Stimulated activated CD4-positive, alpha-beta T cell treated with anti-CD3 and anti-CD28 coated beads, TNF-alpha, amount 100 ng/mL, for 48 hours (primary cell): ENCODE measurements around the gene LGMN.
"Not testable (repeated sequence)": the region's sequence is repeated elsewhere in the genome, so short reads cannot be mapped to it uniquely, and the experiment has no call there.

ENCODE experiments used
- DNase-seq, 3 donors: peaks; one replicate each; pipeline ENCODE4 v3.0.0-alpha.2; 2020; ENCODE audit warnings: low read depth in 3 of 3

The LGMN gene

DNA sequence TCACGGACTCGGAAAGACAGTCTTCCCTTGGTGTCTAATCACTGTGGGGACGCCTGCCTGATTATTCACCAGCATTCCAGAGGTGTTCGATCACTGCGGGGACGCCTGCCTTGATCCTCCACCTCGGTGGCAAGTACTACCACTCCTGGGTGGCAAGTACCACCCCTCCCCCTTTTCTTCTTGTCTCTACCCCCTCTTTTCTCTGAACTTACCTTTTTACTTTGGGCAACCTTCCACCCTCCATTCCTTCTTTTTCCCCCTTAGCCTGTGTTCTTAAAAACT lies 12.0 kb upstream of the LGMN start:
- DNase-seq, result no peak

DNA sequence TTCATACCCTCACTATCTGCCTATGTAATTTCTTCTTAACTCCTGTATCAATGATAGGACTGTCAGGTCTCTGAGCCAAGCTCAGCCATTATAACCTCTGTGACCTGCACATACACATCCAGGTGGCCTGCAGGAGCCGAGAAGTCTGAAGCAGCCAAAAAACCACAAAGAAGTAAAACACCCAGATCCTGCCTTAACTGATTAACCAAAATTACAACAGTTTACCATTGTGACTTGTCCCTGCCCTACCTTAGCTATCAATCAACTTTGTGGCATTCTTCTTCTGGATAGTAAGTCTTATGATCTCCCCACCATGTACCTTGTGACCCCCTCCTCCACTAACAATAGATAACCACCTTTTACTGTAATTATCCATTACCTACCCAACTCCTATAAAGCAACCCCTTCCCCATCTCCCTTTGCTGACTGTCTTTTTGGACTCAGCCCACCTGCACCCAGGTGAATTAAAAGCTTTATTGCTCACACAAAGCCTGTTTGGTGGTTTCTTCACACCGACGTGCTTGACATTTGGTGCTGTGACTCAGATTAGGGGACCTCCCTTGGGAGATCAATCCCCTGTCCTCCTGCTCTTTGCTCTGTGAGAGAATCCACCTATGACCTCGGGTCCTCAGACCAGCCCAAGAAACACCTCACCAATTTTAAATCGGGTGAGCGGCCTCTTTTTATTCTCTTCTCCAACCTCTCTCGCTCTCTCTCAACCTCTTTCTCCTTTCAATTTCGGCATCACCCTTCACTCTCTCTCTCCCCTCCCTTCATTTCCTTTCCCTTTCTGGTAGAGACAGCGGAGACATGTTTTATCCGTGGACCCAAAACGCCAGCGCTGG lies 11.5 kb upstream of the LGMN start:
- peak in 1 of 3 donors; percentile 18 for DNase-seq

DNA sequence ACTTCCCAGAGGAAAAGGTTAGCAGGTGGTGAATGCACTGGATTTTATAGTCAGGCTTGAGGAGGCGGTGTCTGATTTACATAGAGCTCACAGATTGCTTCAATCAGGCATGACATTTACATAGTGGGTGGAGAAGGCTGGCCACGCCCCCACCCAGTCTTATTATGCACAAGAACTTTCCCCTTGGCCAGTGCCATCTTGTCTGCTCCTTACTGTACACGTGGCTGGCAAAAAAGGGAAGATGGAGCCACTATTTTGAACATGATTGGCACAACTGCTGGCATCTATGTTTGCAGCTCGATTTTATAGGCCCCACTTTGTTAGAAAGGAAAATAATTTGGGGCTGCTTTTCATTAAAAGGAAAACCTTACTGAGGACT lies 10.9 kb upstream of the LGMN start:
- peak in 1 of 3 donors; percentile 8 for DNase-seq

DNA sequence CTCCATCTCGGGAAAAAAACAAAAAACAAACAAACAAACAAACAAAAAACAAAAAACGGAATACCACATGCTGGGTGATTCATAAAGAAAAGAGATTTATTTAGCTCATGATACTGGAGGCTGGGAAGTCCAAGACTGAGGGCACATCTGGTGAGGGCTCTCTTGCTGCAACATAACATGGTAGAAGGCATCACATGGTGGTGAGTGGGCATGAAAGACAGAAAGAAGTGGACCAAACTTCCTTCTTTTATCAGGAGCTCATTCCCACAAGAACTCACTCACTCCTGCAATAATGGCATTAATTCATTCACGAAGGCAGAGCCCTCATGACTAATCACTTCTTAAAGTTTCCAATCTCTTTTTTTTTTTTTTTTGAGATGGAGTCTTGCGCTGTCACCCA lies 8.0 kb upstream of the LGMN start:
- DNase-seq, result no peak

DNA sequence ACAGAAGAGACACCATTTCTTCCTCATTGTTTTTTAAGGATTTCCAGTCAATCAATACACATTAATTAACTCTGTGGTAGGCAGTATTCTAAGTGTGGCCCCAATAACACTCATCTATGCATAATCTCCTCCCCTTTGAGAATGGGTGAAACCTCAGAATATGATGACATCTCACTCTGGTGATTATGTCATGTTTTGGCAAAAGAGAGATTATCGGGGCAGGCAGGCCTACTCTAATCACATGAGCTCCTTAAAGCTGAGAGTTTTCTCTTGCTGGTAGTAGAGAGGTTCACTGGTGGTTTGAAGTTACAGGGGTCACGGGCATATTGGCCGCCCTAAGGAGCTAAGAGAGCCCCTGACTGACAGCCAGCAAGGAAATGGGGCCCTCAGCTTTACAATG lies 7.1 kb upstream of the LGMN start:
- no peak for DNase-seq

DNA sequence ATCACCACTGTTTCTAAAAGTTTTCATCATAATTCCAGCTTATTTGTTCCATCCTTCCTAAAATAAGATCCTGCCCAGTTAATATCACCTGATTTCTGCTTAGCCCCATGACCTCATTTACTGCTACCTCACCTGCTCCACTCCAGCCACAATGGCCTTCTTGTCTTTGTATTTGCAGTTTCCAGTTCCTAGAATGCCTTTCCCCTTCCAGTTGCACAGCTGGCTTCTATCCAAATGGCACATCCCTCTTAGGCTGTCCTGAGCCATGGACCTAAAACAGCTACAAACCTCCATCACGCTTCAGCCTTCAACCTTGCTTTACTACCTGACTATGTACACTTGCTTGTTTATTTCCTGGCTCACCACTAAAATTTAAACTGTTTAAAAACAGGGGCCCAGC lies 6.5 kb upstream of the LGMN start:
- DNase-seq, result no peak

DNA sequence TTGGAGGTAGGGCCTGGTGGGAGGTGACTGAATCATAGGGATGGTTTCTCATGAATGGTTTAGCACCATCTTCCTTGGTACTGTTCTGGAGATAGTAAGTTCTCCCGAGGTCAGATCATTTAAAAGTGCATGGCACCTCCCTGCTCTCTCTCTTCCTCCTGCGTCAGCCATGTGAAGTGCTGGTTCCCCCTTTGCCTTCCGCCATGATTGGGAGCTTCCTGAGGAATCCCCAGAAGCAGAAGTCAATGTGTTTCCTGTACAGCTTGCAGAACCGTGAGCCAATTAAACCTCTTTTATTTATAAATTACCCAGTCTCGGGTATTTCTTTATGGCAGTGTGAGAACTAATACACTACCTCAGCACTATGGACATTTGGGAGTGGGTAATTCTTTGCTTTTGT lies 4.8 kb upstream of the LGMN start:
- DNase-seq, result no peak

DNA sequence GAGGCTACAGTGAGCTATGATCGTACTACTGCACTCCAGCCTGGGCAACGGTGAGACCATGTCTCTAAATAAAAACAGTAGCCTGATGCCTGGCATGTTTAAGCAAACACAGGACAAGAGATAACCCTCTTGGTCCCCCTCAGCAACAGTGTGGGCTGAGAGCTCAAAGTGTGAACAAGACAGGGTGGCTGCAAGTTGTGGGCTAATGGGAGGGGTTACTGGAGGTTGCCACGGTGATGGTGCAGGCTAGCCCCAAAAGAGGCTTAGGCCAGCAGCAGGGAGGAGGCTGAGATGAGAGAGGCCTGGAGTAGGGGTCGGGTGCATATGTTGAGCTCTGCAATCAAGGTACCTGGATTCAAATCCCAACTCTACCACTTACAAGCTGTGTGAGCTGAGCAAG lies 3.4 kb upstream of the LGMN start:
- no peak for DNase-seq

DNA sequence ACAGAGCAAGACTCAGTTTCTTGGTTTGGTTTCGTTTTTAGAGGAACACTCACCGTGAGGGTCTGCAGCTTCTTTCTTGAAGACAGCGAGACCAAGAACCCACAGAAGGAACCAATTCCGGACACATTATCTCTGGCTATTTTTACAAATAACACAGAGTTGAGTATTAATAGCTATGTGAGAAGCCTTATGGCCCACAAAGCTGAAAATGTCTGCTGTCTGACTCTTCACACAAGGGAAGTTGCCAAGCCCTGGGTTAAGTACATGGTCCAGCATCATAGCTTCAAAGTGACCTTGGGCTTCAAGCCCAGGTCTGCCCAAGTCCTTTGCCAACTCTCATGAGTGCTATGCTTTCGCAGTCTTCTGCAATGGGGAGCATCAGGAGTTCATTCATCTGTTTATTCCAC lies 2.6 kb upstream of the LGMN start:
- no peak for DNase-seq

DNA sequence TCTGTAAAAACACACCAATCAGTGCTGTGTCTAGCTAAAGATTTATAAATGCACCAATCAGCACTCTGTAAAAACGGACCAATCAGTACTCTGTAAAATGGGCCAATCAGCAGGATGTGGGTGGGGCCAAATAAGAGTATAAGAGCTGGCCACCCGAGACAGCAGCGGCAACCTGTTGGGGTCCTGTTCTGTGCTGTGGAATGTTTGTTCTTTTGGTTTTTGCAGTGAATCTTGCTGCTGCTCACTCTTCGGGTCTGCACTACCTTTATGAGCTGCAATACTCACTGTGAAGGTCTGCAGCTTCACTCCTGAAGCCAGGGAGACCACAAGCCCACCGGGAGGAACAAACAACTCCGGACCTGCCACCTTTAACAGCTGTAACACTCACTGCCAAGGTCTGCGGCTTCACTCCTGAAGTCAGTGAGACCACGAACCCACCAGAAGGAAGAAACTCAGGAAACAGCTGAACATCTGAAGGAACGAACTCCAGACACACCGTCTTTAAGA lies 1.8 kb upstream of the LGMN start:
- not testable (repeated sequence) for DNase-seq

DNA sequence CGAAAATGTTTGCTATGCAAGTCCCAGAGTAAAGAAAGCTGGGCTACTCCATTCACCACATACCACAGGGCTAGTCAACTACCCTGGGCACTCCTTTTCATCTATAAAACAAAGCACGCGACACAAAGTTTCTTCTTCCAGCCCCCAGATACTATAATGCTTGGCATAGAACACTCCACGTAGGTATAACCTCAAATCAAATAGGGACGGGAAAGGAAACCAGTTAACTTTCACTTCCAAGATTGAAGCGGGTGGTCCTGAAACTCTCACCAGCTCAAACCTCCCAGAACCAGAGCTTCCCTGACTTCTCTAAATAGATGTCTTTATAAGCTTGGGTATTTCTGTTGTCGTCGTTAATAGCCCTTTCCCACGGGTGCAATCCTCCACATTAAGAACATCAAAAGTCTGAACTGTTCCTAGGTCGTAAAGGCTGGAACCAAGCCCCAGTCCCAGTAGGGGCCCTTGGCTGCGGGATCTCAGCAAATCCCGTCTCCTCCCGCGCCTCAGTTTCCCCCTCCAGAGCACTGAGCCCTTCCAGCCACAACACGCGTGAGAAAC lies 647 bp downstream of the LGMN start:
- no peak for DNase-seq

DNA sequence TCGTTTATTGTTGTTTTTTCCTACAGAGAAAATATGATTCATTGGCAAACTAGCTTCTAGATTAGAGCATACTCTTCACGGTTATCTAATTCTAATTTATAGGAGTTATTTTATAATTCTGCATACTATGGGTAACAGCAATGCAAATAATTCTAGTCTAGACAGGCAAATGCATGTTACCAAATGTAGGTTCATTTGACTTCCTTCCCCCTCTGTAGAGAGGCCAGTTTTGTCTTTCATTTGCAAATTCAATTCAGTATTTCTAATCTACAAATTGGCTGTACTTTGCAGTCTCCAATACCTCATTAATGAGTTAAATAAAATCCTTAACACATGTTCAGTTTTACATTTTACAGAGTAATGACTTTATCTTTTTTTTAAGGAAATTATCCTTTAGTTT lies 4.2 kb downstream of the LGMN start:
- DNase-seq, result no peak

DNA sequence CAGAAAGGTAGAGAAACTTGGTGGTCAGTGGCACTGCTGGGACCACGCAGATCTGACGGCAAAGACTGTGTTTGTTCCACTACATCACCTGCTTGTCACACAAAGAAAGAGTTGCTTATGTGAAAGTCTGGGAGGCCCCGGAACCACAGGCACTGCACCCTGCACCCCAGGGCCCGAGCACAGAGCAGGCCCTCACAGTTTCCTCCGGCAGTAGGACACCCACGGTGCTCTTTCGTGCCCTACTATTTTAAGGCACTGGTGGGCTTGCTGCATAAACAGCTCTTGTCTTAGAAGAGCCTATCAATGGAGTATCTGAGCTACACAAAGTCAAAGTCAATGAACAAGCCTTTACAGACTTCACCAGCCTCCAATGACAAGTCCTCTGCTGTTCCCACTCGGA lies 8.0 kb downstream of the LGMN start:
- no peak for DNase-seq

DNA sequence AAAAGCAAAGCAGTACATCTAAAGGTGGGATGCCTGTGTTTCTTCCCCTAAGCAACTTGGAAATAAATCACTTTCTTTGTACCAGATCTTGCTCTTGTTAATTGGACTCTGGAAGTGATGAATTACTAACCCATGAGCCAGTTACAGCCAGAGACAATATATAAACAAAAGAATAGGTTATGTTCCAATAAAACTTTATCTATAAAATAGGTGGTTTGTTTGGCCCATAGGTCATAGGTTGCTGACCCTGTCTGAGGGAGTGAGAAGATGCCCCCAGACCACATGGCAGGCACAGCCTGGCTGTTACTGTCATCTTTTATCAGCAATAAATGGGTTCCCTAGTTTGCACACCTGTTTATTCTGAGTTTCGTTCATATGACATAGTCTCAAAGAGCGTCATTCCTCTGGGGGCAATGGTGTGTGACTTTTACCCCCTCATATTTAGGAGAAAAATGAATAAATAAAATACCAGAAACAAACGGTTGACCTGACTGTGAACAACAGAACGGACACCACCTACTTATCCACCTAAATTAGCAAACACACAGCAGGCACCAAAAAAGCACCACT lies 10.7 kb downstream of the LGMN start:
- DNase-seq, result no peak

DNA sequence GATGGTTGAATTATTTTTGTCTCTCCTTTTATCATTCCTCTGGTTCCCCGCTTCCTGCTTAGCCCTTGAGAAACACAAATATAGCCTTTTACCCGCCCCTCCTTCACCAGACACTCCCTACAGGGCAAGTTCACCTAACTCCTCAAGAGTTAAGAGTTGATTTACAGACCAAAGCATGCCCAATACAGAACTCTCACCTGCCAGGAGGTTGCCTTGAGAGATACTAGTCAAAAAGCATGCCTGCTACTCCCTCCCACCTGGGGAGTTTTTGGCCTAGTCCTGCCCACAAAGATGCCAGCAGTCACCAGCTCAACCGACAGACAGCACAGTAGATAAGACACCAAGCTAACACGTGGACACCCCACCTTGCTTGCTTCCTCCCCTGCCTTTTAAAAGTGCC lies 11.2 kb downstream of the LGMN start:
- no peak for DNase-seq

DNA sequence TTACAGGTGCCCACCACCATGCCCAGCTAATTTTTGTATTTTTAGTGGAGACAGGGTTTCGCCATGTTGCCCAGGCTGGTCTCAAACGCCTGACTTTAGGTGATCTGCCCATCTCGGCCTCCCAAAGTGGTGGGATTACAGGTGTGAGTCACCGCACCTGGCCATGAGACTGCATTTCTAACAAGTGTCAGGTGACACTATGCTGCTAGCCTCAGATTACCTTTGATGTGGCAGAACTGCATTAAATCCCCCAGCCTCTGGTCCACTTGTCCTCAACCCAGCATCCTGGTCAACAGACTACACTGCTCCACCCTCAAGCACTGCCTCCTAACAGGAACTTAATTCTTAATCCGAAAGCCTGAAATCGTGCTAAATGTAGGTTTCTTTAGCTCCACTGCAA lies 13.1 kb downstream of the LGMN start:
- DNase-seq, result no peak

DNA sequence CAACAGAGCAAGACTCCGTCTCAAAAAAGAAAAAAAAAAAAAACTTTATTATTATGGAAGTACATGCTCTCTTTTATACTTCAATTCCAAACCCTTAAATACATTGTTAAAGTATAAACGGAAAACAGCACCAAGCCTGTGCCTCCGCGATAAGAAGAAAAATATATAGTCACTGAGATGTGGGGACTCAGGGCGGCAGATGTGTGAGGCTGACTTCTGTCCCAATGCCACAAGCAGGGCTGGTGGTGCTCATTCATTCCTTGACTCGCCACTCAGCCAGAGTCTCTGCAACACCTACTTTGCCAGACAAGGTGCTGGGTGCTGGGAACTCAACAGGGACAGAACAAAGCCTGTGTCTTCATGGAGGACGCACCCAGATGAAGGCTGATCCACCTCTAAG lies 13.8 kb downstream of the LGMN start:
- DNase-seq, result no peak

DNA sequence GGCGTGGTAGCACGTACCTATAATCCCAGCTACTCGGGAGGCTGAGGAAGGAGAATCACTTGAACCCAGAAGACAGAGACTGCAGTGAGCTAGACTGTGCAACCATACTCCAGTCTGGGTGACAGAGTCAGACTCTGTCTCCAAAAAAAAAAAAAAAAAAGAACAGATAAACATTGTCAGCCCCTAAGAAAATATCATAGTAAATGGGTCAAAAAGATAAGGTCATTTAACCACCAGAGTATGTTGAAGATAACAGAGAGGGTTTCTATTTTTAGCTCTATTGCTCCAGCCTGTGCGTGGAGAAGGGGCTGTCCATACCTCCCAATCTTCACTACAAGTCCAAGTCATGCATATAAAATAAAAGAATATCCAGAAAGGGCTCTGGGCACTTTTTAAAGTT lies 15.4 kb downstream of the LGMN start:
- DNase-seq, result no peak

DNA sequence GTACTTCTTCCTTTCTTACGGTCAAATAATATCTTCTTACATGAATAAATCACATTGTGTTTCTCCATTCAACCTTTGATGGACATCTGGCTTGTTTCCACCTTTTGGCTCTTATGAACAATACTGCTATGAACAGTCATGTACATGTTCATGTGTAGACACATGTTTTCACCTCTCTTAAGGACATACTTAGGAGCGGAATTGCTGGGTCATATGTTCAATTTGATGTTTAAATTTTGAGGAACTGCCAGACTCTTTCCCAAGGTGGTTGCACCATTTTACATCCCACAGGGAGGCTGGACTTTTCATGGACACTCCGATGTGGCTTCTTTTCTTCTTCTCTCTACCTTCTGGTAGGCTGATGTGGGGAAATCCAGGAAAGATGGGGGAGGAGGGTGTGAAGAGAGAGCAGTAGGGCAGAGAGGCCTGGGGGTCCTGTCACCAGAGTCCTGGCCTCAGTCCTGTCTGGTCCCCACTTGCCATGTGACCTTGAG lies 16.8 kb downstream of the LGMN start:
- DNase-seq, result no peak

DNA sequence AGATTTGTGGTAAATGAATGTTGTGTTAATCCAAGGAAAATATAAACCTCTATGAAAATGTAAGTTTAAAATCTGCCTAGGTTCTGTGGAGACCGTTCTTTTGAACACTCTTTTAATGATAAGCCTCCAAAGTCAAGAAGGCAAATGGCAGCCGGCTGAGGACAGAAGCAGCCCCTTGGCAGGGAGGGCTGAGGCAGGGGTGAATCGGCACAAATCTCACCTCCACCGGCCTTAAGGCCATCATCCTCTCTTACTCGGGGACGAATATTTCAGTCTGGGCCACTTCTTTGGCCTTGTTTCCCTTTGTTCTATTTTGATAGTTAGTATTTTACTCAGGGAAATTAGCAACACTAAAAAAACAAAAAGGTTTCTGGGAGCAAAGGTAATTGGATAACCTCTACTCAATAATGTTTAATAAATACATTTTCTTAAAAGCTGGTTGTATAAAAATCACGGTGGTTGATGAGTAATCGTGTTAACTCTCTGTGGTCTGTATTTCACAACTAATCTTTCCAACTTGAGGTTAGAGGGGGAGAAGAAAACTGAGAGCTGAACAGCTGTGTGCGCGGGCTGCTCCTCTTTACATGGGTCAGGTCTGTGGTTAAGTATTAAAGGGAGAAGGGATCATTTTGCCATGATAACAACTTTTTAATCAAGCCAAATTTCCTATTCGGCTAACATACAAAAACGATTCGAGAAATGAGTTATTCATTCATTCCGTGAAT lies 18.6 kb downstream of the LGMN start:
- no peak for DNase-seq

DNA sequence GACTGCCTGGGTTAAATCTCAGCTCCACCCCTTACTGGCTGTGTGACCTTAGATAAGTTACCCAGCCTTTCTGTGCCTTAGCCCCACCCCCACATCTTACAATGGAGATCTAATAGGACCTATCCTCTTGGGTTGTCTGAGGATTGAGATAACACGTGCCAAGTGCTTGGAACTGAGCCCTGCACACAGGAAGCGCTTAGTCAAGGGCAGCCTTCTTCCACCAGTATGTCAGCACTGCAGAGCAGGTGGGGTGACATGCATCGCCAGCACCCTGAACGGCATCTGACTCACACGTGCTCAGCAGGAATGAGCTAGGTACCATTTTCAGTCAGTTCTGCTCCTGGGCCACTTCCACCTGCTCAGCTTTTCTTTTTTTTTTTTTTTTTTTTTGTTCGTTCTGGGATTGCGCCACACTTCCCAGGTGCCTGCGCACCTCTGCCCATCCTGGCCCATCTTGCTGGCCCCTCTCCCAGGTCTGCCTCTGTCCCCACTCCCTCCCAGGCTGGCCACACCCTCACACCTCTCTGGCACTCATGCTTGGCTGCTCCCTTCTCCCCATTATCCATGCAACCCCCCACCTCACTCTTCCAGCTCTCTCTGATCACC lies 19.6 kb downstream of the LGMN start:
- DNase-seq, result peak in 2 of 3 donors; percentile 35 to 64

DNA sequence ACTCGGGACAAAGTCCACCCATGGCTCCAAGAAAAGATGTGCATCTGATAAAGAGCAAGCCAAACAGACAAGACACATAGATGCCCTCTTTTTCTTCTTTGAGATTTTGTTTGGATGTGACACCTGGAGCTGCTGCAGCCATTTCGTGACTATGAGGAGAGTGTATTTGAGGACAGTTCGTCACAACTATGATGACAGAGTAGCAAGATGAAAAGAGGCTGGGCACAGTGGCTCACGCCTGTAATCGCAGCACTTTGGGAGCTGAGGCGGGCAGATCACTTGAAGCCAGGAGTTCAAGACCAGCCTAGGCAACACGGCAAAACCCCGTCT lies 21.5 kb downstream of the LGMN start:
- DNase-seq, result no peak
